ENCODE data around the gene RNF133. TPM values are rescaled to one million over a fixed set of nuclear protein-coding genes. Genes with fewer than 3 reads are reported as not detected.

Gene RNF133
- total and polyA plus RNA-seq, 10 of the 15 experiments (the other 5 are each of a cell fraction or from before 2014, with no cell fraction given): 0.05 TPM; not detected in 9

- no peak for TF ChIP-seq FOS (IDR thresholded peaks at IDR 0.05; ENCODE audit: borderline replicate concordance, extremely low read depth, insufficient read length)
Observed at GRCh38 chr7:122694697-122695096, 4.2 kb downstream of the RNF133 start (continued).

GRCh38 chr7:122692769-122693309, 6.1 kb downstream of the RNF133 start:
- in situ Hi-C loops (cut with MboI): no loop called here
- no TSS peak for BruUV-seq (replicated peaks)

GRCh38 chr7:122691569-122692235, 7.2 kb downstream of the RNF133 start:
- WGBS (ENCODE audit: insufficient coverage, insufficient replicate concordance, low lambda C conversion rate, missing lambda C conversion rate): 58% methylated on average over 14 of the region's 14 CpGs
- ChIA-PET SMC1A (ENCODE audit: uncharacterized antibody, unreplicated experiment) (interaction anchor here (1.2 to 1.7 kb wide), 3 partner anchors 12 to 67 kb away, joined by 3 to 4 read pairs (median 3); no protein-coding TSS in a partner anchor), CTCF (no interaction called here), POLR2A (no interaction called here), RAD21 (ENCODE audit: unreplicated experiment) (no interaction called here)
- intact Hi-C loops (cut with micrococcal nuclease; ENCODE audit: unreplicated experiment): loop anchor here (10.0 kb wide), 1 partner anchor 673 kb away; no protein-coding TSS in a partner anchor
- Histone ChIP-seq H2AFZ (ENCODE audit: control insufficient read depth, low read depth, low read length) (no peak overlapping the region), H4K20me1 (ENCODE audit: control insufficient read depth, insufficient read depth) (no peaks in the 10 kb centered on the region), H3K36me3 (ENCODE audit: control insufficient read depth in 2 of 2, insufficient read depth in 2 of 2, low read length in 1 of 2) (no peaks in the 10 kb centered on the region), H3K4me3 (no peak overlapping the region), H3K4me1 (ENCODE audit: control insufficient read depth, insufficient read depth, low read length) (no peaks in the 10 kb centered on the region), H3K4me2 (ENCODE audit: control insufficient read depth, insufficient read depth) (no peak overlapping the region), H3K9ac (ENCODE audit: control insufficient read depth, insufficient read depth, low read length) (no peak overlapping the region), H3K79me2 (ENCODE audit: control insufficient read depth, insufficient read depth, low read length) (no peaks in the 10 kb centered on the region), H3K27me3 (replicated peaks in 1 of 2; ENCODE audit: control insufficient read depth in 2 of 2, insufficient read depth in 2 of 2, low read length in 1 of 2) (no peaks in the 10 kb centered on the region), H3K27ac (ENCODE audit: control insufficient read depth, insufficient read depth) (no peak overlapping the region), H3K9me3 (replicated peaks; ENCODE audit: control insufficient read depth, insufficient read depth, low read length) (no peaks in the 10 kb centered on the region)
- FAIRE-seq: no peak
- no peak for TF ChIP-seq SMAD5 (IDR thresholded peaks at IDR 0.05; ENCODE audit: low read depth)
- no peak for TF ChIP-seq IRF5 (IDR thresholded peaks at IDR 0.05; ENCODE audit: borderline replicate concordance)
- no peak for TF ChIP-seq ATF2 (IDR thresholded peaks at IDR 0.05; ENCODE audit: low read length)
- no peak for TF ChIP-seq BCL11A (IDR thresholded peaks at IDR 0.05; ENCODE audit: low read depth, low read length)
- no peak for TF ChIP-seq NR2F1 (conservative IDR thresholded peaks at IDR 0.05)
- no peak for TF ChIP-seq BRCA1 (IDR thresholded peaks at IDR 0.05; ENCODE audit: low read depth, low read length)
- TF ChIP-seq PAX8 (IDR thresholded peaks at IDR 0.05): no peak
- TF ChIP-seq SMC3 (IDR thresholded peaks at IDR 0.05; ENCODE audit: borderline replicate concordance, low read length): no peak
- TF ChIP-seq WRNIP1 (IDR thresholded peaks at IDR 0.05; ENCODE audit: borderline replicate concordance, low read depth, low read length): no peak
- no peak for TF ChIP-seq SUPT20H (IDR thresholded peaks at IDR 0.05; ENCODE audit: borderline replicate concordance, control insufficient read depth, low read depth, low read length)
- TF ChIP-seq RBBP5 (conservative IDR thresholded peaks at IDR 0.05): no peak
- no peak for TF ChIP-seq RUNX3 (IDR thresholded peaks at IDR 0.05; ENCODE audit: low read length)
- DNase-seq (ENCODE audit: low read depth, low spot score): no peak
- no peak for ATAC-seq
- in situ Hi-C loops (cut with MboI): no loop called here
- BruUV-seq (replicated peaks): no TSS peak

More at GRCh38 chr7:122692769-122693309, 6.1 kb downstream of the RNF133 start:
- intact Hi-C loops (cut with micrococcal nuclease; ENCODE audit: unreplicated experiment): loop anchor here (10.0 kb wide), 1 partner anchor 672 kb away; no protein-coding TSS in a partner anchor
- no peaks in the 10 kb centered on the region for H3K4me1 ChIP-seq (ENCODE audit: control insufficient read depth, insufficient read depth, low read length)
- H3K9me3 ChIP-seq (replicated peaks; ENCODE audit: control insufficient read depth, insufficient read depth, low read length): no peaks in the 10 kb centered on the region
- ChIA-PET POLR2A (no interaction called here), RAD21 (ENCODE audit: unreplicated experiment) (no interaction called here), SMC1A (ENCODE audit: uncharacterized antibody, unreplicated experiment) (interaction anchor here (0.6 kb wide), 1 partner anchor 699 kb away, joined by 3 read pairs; no protein-coding TSS in a partner anchor), CTCF (no interaction called here)
- no peak overlapping the region for H3K27ac ChIP-seq (ENCODE audit: control insufficient read depth, insufficient read depth)
- H3K79me2 ChIP-seq (ENCODE audit: control insufficient read depth, insufficient read depth, low read length): no peaks in the 10 kb centered on the region
- no peaks in the 10 kb centered on the region for H3K36me3 ChIP-seq (ENCODE audit: control insufficient read depth in 2 of 2, insufficient read depth in 2 of 2, low read length in 1 of 2)
- H4K20me1 ChIP-seq (ENCODE audit: control insufficient read depth, insufficient read depth): no peaks in the 10 kb centered on the region
- 71% methylated on average over 3 of the region's 3 CpGs for WGBS (ENCODE audit: insufficient coverage, insufficient replicate concordance, low lambda C conversion rate, missing lambda C conversion rate)
- TF ChIP-seq BCL11A (IDR thresholded peaks at IDR 0.05; ENCODE audit: low read depth, low read length) (no peak), NFYB (IDR thresholded peaks at IDR 0.05; ENCODE audit: insufficient read depth, low read depth, low read length) (no peak)
- no peaks in the 10 kb centered on the region for H3K27me3 ChIP-seq (replicated peaks in 1 of 2; ENCODE audit: control insufficient read depth in 2 of 2, insufficient read depth in 2 of 2, low read length in 1 of 2)
- FAIRE-seq (no peak), ATAC-seq (no peak), DNase-seq (ENCODE audit: low read depth, low spot score) (no peak)
- H2AFZ ChIP-seq (ENCODE audit: control insufficient read depth, low read depth, low read length): no peak overlapping the region
- H3K4me3 ChIP-seq: no peak overlapping the region
- H3K4me2 ChIP-seq (ENCODE audit: control insufficient read depth, insufficient read depth): no peak overlapping the region
- H3K9ac ChIP-seq (ENCODE audit: control insufficient read depth, insufficient read depth, low read length): no peak overlapping the region
